H9 (cell line): Measurements from ENCODE around the gene KRTAP5-10. TPM values are rescaled to one million over a fixed set of nuclear protein-coding genes. Genes with fewer than 3 reads are reported as not detected.
A peak's percentile ranks its signal among the peaks of the same experiment; 100 is the strongest.

Source experiments
- DNase-seq: peaks from one replicate; pipeline ENCODE4 v3.0.0-alpha.2; 2017
- H2AFZ ChIP-seq: one replicate; pipeline ENCODE4 v1.6.1; 2013; ENCODE audit warnings: mild to moderate bottlenecking, low read length, control low read depth, moderate library complexity
- H2AK5ac ChIP-seq: 2 replicates; pipeline ENCODE4 v1.6.1; 2013; ENCODE audit warnings: low read length, control low read depth, mixed read lengths; ENCODE audit not compliant: insufficient read length
- H2BK120ac ChIP-seq: one replicate; pipeline ENCODE4 v1.6.1; 2013; ENCODE audit warnings: low read depth, mild to moderate bottlenecking, low read length, control low read depth, inconsistent platforms; ENCODE audit not compliant: poor library complexity, severe bottlenecking
- H2BK12ac ChIP-seq: 2 replicates; pipeline ENCODE4 v1.6.1; 2013; ENCODE audit warnings: low read length, control low read depth, mixed read lengths, low read depth; ENCODE audit not compliant: insufficient read length
- H2BK15ac ChIP-seq: 2 replicates; pipeline ENCODE4 v1.6.1; 2013; ENCODE audit warnings: low read depth, low read length, control low read depth
- H2BK20ac ChIP-seq: one replicate; pipeline ENCODE4 v1.6.1; 2013; ENCODE audit warnings: low read depth, mild to moderate bottlenecking, low read length, control low read depth, inconsistent platforms; ENCODE audit not compliant: poor library complexity, severe bottlenecking
- H2BK5ac ChIP-seq: 2 replicates; pipeline ENCODE4 v1.6.1; 2013; ENCODE audit warnings: low read length, control low read depth, mixed read lengths; ENCODE audit not compliant: insufficient read length
- H3K14ac ChIP-seq: 2 replicates; pipeline ENCODE4 v1.6.1; 2013; ENCODE audit warnings: low read length, control low read depth; ENCODE audit not compliant: insufficient read depth
- H3K18ac ChIP-seq: 2 replicates; pipeline ENCODE4 v1.6.1; 2013; ENCODE audit warnings: low read depth, mild to moderate bottlenecking, mixed read lengths, low read length, control low read depth; ENCODE audit not compliant: insufficient read length
- H3K23ac ChIP-seq: 2 replicates; pipeline ENCODE4 v1.6.1; 2013; ENCODE audit warnings: low read length, control low read depth, mixed read lengths, low read depth; ENCODE audit not compliant: insufficient read length
- H3K23me2 ChIP-seq: 2 replicates; pipeline ENCODE4 v1.6.1; 2013; ENCODE audit warnings: low read depth, mild to moderate bottlenecking, mixed read lengths, low read length, control low read depth; ENCODE audit not compliant: insufficient read length, poor library complexity, severe bottlenecking
- H3K27ac ChIP-seq: 2 replicates; pipeline ENCODE4 v1.5.1; 2013; ENCODE audit warnings: low read length, control low read depth, mixed read lengths, low read depth; ENCODE audit not compliant: insufficient read length
- H3K27me3 ChIP-seq: 2 replicates; pipeline ENCODE4 v1.6.1; 2013; ENCODE audit warnings: low read length, control low read depth, inconsistent platforms; ENCODE audit not compliant: insufficient read depth
- H3K4ac ChIP-seq: 2 replicates; pipeline ENCODE4 v1.6.1; 2013; ENCODE audit warnings: low read depth, mild to moderate bottlenecking, control low read depth, inconsistent platforms, low read length, moderate library complexity
- H3K4me1 ChIP-seq: 2 replicates; pipeline ENCODE4 v1.6.1; 2013; ENCODE audit warnings: low read length, control low read depth, inconsistent platforms; ENCODE audit not compliant: insufficient read depth
- H3K4me2 ChIP-seq: 2 replicates; pipeline ENCODE4 v1.6.1; 2013; ENCODE audit warnings: low read length, control low read depth, mixed read lengths; ENCODE audit not compliant: insufficient read length, insufficient read depth
- H3K56ac ChIP-seq: 2 replicates; pipeline ENCODE4 v1.6.1; 2013; ENCODE audit warnings: low read depth, mild to moderate bottlenecking, mixed read lengths, low read length, control low read depth; ENCODE audit not compliant: insufficient read length
- H3K79me1 ChIP-seq: 2 replicates; pipeline ENCODE4 v1.6.1; 2013; ENCODE audit warnings: low read depth, mild to moderate bottlenecking, moderate library complexity, low read length, control low read depth, inconsistent platforms; ENCODE audit not compliant: insufficient read depth, poor library complexity, severe bottlenecking
- H3K79me2 ChIP-seq: 2 replicates; pipeline ENCODE4 v1.6.1; 2013; ENCODE audit warnings: low read length, control low read depth, inconsistent platforms; ENCODE audit not compliant: insufficient read depth
- H3K9ac ChIP-seq: 2 replicates; pipeline ENCODE4 v1.6.1; 2013; ENCODE audit warnings: low read length, control low read depth, mixed read lengths; ENCODE audit not compliant: insufficient read length; ENCODE audit errors: extremely low read depth
- H3K9me3 ChIP-seq: one replicate; pipeline ENCODE4 v1.6.1; 2013; ENCODE audit warnings: low read depth, low read length, inconsistent platforms; ENCODE audit not compliant: control insufficient read depth
- H3T11ph ChIP-seq: one replicate; pipeline ENCODE4 v1.6.1; 2013; ENCODE audit warnings: mild to moderate bottlenecking, low read length, control low read depth, inconsistent platforms
- H4K20me1 ChIP-seq: one replicate; pipeline ENCODE4 v1.6.1; 2013; ENCODE audit not compliant: control insufficient read depth, insufficient read length, insufficient read depth
- H4K5ac ChIP-seq: 2 replicates; pipeline ENCODE4 v1.6.1; 2013; ENCODE audit warnings: low read depth, mild to moderate bottlenecking, mixed read lengths, low read length, control low read depth; ENCODE audit not compliant: insufficient read length
- H4K8ac ChIP-seq: replicated peaks from 2 replicates; pipeline ENCODE4 v1.6.1; 2013; ENCODE audit warnings: low read length, control low read depth, mixed read lengths, low read depth; ENCODE audit not compliant: insufficient read length
- H4K91ac ChIP-seq: 2 replicates; pipeline ENCODE4 v1.6.1; 2013; ENCODE audit warnings: low read depth, mild to moderate bottlenecking, moderate library complexity, mixed read lengths, low read length, control low read depth; ENCODE audit not compliant: insufficient read length
- H3K27ac Mint-ChIP-seq, 3 experiments: 2 replicates in 2 of 3; 3 replicates in 1 of 3; pipeline ENCODE4 v1.8.0; 2020 to 2021; ENCODE audit warnings: mixed read lengths in 3 of 3, mild to moderate bottlenecking in 1 of 3, moderate library complexity in 1 of 3
- H3K27me3 Mint-ChIP-seq: 2 replicates; pipeline ENCODE4 v1.8.0; 2021; ENCODE audit warnings: low read depth, mild to moderate bottlenecking, moderate library complexity, mixed read lengths
- H3K36me3 Mint-ChIP-seq, 3 experiments: 2 replicates in 2 of 3; 3 replicates in 1 of 3; pipeline ENCODE4 v1.8.0; 2020 to 2021; ENCODE audit warnings: low read depth in 3 of 3, mixed read lengths in 3 of 3; ENCODE audit not compliant: insufficient read depth in 1 of 3
- H3K4me1 Mint-ChIP-seq, 2 experiments: 2 replicates each; pipeline ENCODE4 v1.8.0; 2020; ENCODE audit warnings: mixed read lengths in 2 of 2
- H3K4me3 Mint-ChIP-seq, 2 experiments: 2 replicates in 1 of 2; 3 replicates in 1 of 2; pipeline ENCODE4 v1.8.0; 2020 to 2021; ENCODE audit warnings: mild to moderate bottlenecking in 2 of 2, mixed read lengths in 2 of 2, moderate library complexity in 1 of 2
- H3K9me3 Mint-ChIP-seq, 2 experiments: 2 replicates in 1 of 2; 3 replicates in 1 of 2; pipeline ENCODE4 v1.8.0; 2020; ENCODE audit warnings: mild to moderate bottlenecking in 2 of 2, mixed read lengths in 2 of 2, moderate library complexity in 1 of 2
- CTCF ChIP-seq: fragments of 200-600 bp; sonication (generic); conservative IDR thresholded peaks from 3 replicates; pipeline ENCODE4 v1.8.0; 2021; ENCODE audit warnings: antibody characterized with exemption, mild to moderate bottlenecking
- WGBS: extraction: QIAGEN DNeasy Blood & Tissue Kit; methylation state at CpG from one replicate; pipeline ENCODE4 v1.1.7; 2013; ENCODE audit warnings: missing lambda C conversion rate, low lambda C conversion rate, mixed read lengths; ENCODE audit not compliant: insufficient read length; ENCODE audit errors: extremely low coverage; 5-methylcytosine and 5-hydroxymethylcytosine counted together
- long read RNA-seq: library from polyadenylated mRNA; unstranded; transcript quantifications from one replicate; pipeline ENCODE4 v2.0.0, GENCODE V29; 2020
- total RNA-seq: library from RNA; stranded (reverse); gene quantifications from 2 replicates; pipeline ENCODE4 v1.2.1, GENCODE V29; 2021

The KRTAP5-10 gene
- total RNA-seq = not detected in 2 replicates
- long read RNA-seq = 0 reads

GRCh38 chr11:71565263-71565662 is at the start of gene KRTAP5-10:
KRTAP5-10 (plus strand) TSS chr11:71565563; CDS start chr11:71565588, 25 bp downstream.
- H4K5ac ChIP-seq = no peak within 1 kb of the TSS
- no peak within 1 kb of the TSS; the same call in 1 of the 2 replicates for H3K14ac ChIP-seq
- H3K4me2 ChIP-seq = no peak within 1 kb of the TSS
- H3K4ac ChIP-seq = no peak within 1 kb of the TSS
- H2BK12ac ChIP-seq = no peak within 1 kb of the TSS
- no peak within 1 kb of the TSS for H2BK120ac ChIP-seq
- no peaks in the 10 kb centered on the region; the same call in 1 of the 2 replicates for H3K4me1 ChIP-seq
- H2AFZ ChIP-seq = no peak within 1 kb of the TSS
- H3K27ac Mint-ChIP-seq = peak within 1 kb of the TSS in 1 of 3 experiments; percentile 53; a peak in 1 of 7 replicates
- no peak for DNase-seq
- peaks cover 31% of the 10 kb centered on the region for H3K27me3 Mint-ChIP-seq
- H3K18ac ChIP-seq = no peak within 1 kb of the TSS
- TF ChIP-seq CTCF = no peak
- H4K20me1 ChIP-seq = no peaks in the 10 kb centered on the region
- no peak within 1 kb of the TSS for H3K4me3 Mint-ChIP-seq
- no peak within 1 kb of the TSS for H2BK5ac ChIP-seq
- H3K36me3 Mint-ChIP-seq = no peaks in the 10 kb centered on the region
- H3K27me3 ChIP-seq = no peaks in the 10 kb centered on the region
- no peaks in the 10 kb centered on the region for H3K79me2 ChIP-seq
- H4K91ac ChIP-seq = no peak within 1 kb of the TSS
- no peak within 1 kb of the TSS for H3K9ac ChIP-seq
- H3K56ac ChIP-seq = no peak within 1 kb of the TSS
- no peak within 1 kb of the TSS for H4K8ac ChIP-seq
- no peak within 1 kb of the TSS for H2BK20ac ChIP-seq
- no peak within 1 kb of the TSS for H3K27ac ChIP-seq
- no peak within 1 kb of the TSS for H2AK5ac ChIP-seq
- H3K9me3 ChIP-seq = no peaks in the 10 kb centered on the region
- no CpG with 5 or more reads among the region's 5 CpGs for WGBS
- no peaks in the 10 kb centered on the region for H3K23me2 ChIP-seq
- H3K79me1 ChIP-seq = no peaks in the 10 kb centered on the region
- H3K4me1 Mint-ChIP-seq = peaks cover 29 to 32% of the 10 kb centered on the region in 2 experiments
- no peak within 1 kb of the TSS for H3K23ac ChIP-seq
- H3T11ph ChIP-seq = no peak within 1 kb of the TSS
- no peak within 1 kb of the TSS for H2BK15ac ChIP-seq
- peaks cover 5 to 7% of the 10 kb centered on the region in 2 experiments; a peak in 3 of 5 replicates for H3K9me3 Mint-ChIP-seq
